Pericardium fibroblast (primary cell): Measurements from ENCODE around the gene PIK3R5. TPM values are rescaled to one million over a fixed set of nuclear protein-coding genes. Genes with fewer than 3 reads are reported as not detected.

Experiments used
- total RNA-seq: library from RNA; depleted of rRNA; stranded (reverse); fragments of >200 nt; gene quantifications from 2 replicates; pipeline ENCODE4 v1.2.3, GENCODE V29; 2015

PIK3R5 gene, protein sequence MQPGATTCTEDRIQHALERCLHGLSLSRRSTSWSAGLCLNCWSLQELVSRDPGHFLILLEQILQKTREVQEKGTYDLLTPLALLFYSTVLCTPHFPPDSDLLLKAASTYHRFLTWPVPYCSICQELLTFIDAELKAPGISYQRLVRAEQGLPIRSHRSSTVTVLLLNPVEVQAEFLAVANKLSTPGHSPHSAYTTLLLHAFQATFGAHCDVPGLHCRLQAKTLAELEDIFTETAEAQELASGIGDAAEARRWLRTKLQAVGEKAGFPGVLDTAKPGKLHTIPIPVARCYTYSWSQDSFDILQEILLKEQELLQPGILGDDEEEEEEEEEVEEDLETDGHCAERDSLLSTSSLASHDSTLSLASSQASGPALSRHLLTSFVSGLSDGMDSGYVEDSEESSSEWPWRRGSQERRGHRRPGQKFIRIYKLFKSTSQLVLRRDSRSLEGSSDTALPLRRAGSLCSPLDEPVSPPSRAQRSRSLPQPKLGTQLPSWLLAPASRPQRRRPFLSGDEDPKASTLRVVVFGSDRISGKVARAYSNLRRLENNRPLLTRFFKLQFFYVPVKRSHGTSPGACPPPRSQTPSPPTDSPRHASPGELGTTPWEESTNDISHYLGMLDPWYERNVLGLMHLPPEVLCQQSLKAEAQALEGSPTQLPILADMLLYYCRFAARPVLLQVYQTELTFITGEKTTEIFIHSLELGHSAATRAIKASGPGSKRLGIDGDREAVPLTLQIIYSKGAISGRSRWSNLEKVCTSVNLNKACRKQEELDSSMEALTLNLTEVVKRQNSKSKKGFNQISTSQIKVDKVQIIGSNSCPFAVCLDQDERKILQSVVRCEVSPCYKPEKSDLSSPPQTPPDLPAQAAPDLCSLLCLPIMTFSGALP
- total RNA-seq, result not detected in 2 replicates

DNA sequence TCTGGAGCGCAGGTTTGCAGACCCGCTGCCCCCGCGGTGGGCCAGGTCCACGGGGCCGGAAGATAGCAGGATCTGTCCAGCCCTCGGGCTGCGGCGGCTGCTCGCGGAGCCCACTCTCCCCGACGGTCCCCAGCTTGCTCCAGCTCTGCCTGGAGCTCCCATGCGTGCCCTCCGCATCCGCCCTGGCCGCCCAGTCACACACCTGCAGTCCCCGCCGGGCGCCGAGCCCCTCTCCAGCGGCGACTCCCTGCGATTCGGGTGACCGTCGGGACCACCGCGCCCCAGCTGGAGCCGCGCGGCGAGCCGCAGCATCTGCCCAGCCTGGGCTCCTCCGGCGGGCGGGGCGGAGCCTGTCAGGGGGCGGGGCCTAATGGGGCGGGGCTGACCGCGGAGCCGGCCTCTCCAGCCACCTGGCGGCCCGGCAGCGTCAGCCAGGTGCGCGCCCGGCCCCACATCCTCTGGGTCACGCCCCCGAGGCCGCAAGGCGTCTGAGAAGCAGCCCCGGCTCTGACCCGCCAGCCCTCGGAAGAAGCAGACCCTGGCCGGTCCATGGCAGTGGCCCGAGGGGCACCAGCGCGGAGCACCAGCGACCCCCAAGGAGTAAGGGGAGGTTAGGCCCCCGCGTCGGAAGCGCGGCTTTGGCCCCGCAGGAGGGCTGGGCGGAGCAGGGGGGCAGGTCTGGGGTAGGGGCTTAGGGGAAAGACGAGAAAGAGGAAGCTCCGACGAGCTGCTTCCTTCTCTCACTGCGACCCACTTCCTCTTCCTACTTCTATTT lies at the start of gene PIK3R5:
Gene PIK3R5, minus strand, starts transcription at position 314 of the 775 bp plus-strand sequence. CDS start 54,213 bp downstream, outside the sequence.

DNA sequence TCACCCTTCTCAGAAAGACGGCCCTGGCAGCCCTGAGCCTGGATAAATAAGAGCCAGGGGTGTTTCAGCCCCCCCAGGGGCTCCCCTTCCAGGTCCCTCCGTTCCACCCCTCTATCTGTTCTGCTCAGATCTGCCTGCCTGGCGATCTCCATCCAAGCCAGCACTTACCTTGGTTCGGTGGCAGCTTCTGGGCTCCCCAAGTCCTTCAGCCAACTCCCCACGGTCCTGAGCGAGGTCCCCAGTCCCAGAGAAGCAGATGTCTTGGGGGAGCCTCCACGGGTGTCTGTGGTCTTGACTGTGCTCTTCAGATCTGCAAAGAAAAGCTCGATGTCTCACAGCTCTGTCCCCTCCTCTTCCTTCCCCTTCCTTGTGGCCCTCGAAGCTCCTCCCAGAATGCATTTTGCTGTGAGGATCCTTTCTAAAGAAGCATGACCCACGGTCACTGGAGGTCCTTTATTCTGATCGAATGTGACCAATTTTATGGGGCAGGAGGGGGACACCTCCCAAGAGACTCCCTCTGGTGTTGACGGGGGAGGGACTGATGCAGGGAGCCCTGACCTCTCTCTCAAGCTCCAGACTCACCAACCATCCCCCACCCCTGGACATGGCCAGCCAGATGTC lies 98.0 kb downstream of the PIK3R5 start, which contains the start of gene PIK3R6:
Gene PIK3R6, minus strand, starts transcription at position 314 of the 621 bp plus-strand sequence. CDS start 17,880 bp downstream, outside the sequence.

Other genes with a start within 250 kb of the PIK3R5 start
- gene CCDC42, start 220.9 kb downstream of the PIK3R5 start, total RNA-seq, result not detected in 2 replicates
- not detected in 2 replicates for gene SPDYE4, start 207.2 kb downstream of the PIK3R5 start, total RNA-seq
- gene MFSD6L, start 166.3 kb downstream of the PIK3R5 start, total RNA-seq, result not detected in 2 replicates
- gene PIK3R6, start 98.0 kb downstream of the PIK3R5 start, total RNA-seq, result not detected in 2 replicates
- 0.23 and 0.85 TPM in 2 replicates for gene NTN1, start 55.8 kb upstream of the PIK3R5 start, total RNA-seq